Muscle layer of duodenum (tissue), 2 donors: ENCODE results near the gene C13orf46.

Experiments
- H3K27ac ChIP-seq: one replicate; pipeline ENCODE4 v1.7.0; 2013; ENCODE audit warnings: mild to moderate bottlenecking, low read length
- H3K27me3 ChIP-seq: one replicate; pipeline ENCODE4 v1.7.0; 2013; ENCODE audit warnings: low read depth, mild to moderate bottlenecking, control low read depth, low read length
- H3K36me3 ChIP-seq, 2 donors: one replicate each; pipeline ENCODE4 v1.7.0; 2013; ENCODE audit warnings: low read length in 2 of 2, control low read depth in 1 of 2, mild to moderate bottlenecking in 1 of 2; ENCODE audit not compliant: insufficient read depth in 2 of 2, control insufficient read depth in 1 of 2
- H3K4me1 ChIP-seq, 2 donors: one replicate each; pipeline ENCODE4 v1.7.0; 2013; ENCODE audit warnings: low read length in 2 of 2, mild to moderate bottlenecking in 2 of 2, control low read depth in 1 of 2, moderate library complexity in 1 of 2; ENCODE audit not compliant: insufficient read depth in 2 of 2, control insufficient read depth in 1 of 2
- H3K4me3 ChIP-seq, 2 donors: one replicate each; pipeline ENCODE4 v1.7.0; 2013; ENCODE audit warnings: low read length in 2 of 2, low read depth in 1 of 2, mild to moderate bottlenecking in 1 of 2
- H3K9me3 ChIP-seq, 2 donors: one replicate each; pipeline ENCODE4 v1.7.0; 2013; ENCODE audit warnings: low read length in 2 of 2, control low read depth in 1 of 2, mild to moderate bottlenecking in 1 of 2; ENCODE audit not compliant: control insufficient read depth in 1 of 2
- donor health status: healthy.

The C13orf46 gene

GRCh38 chr13:114008964-114009589, 35.2 kb upstream of the C13orf46 start:
- Histone ChIP-seq H3K4me3 (no peak overlapping the region), H3K27ac (no peak overlapping the region), H3K9me3 (no peaks in the 10 kb centered on the region), H3K27me3 (no peaks in the 10 kb centered on the region), H3K36me3 (peaks cover 5 to 55% of the 10 kb centered on the region in 2 donors), H3K4me1 (no peaks in the 10 kb centered on the region)

GRCh38 chr13:114007566-114007965, 33.7 kb upstream of the C13orf46 start:
- H3K9me3 ChIP-seq: no peaks in the 10 kb centered on the region
- H3K4me1 ChIP-seq: no peaks in the 10 kb centered on the region
- H3K27me3 ChIP-seq: no peaks in the 10 kb centered on the region
- peaks cover 5 to 55% of the 10 kb centered on the region in 2 donors for H3K36me3 ChIP-seq
- H3K27ac ChIP-seq: no peak overlapping the region
- no peak overlapping the region for H3K4me3 ChIP-seq

- no peaks in the 10 kb centered on the region for H3K27me3 ChIP-seq
- no peak overlapping the region for H3K4me3 ChIP-seq
- H3K36me3 ChIP-seq: peaks cover 5 to 43% of the 10 kb centered on the region in 2 donors
- H3K9me3 ChIP-seq: no peaks in the 10 kb centered on the region
- H3K27ac ChIP-seq: no peak overlapping the region
- no peaks in the 10 kb centered on the region for H3K4me1 ChIP-seq
These were observed 31.4 kb upstream of the C13orf46 start for GRCh38 chr13:114005206-114005724.

- no peak overlapping the region for H3K27ac ChIP-seq
- no peaks in the 10 kb centered on the region for H3K9me3 ChIP-seq
- no peaks in the 10 kb centered on the region for H3K27me3 ChIP-seq
- H3K36me3 ChIP-seq: peaks cover 5 to 39% of the 10 kb centered on the region in 2 donors
- H3K4me1 ChIP-seq: no peaks in the 10 kb centered on the region
- H3K4me3 ChIP-seq: no peak overlapping the region
These were observed 30.7 kb upstream of the C13orf46 start for GRCh38 chr13:114004420-114005205.

GRCh38 chr13:114002771-114003321, 29.0 kb upstream of the C13orf46 start:
- H3K9me3 ChIP-seq: no peaks in the 10 kb centered on the region
- H3K27ac ChIP-seq: no peak overlapping the region
- H3K27me3 ChIP-seq: no peaks in the 10 kb centered on the region
- H3K4me1 ChIP-seq: peaks cover 0 to 4% of the 10 kb centered on the region in 2 donors
- peaks cover 0 to 47% of the 10 kb centered on the region in 2 donors for H3K36me3 ChIP-seq
- H3K4me3 ChIP-seq: no peak overlapping the region

DNA sequence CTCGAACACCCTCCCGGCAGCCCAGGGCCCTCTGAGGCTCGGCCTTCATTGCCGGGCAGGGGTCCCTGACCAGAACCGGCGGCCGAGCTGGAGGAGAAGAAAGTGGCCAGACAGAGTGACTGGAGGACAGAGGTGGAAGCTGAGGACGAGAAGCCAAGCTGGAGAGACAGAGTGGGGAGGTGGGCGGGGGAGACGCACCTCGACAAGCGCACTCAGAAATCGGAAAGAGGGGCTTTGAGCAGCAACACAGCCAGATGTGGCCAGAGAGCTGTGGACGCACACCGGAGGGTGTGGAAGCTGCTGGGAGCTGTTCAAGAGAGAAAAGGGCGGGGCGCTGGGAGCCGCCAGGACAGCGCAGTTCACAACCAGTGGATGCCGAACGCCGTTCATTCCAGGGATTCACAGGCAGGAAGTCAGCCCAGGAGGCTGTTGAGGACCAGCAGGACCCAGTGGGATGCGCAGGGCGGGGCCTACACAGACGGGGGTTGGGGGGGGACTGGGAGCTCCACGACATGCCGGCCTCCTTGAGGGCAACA, 28.2 kb upstream of the C13orf46 start:
- no peak overlapping the region for H3K27ac ChIP-seq
- H3K4me3 ChIP-seq: no peak overlapping the region
- H3K9me3 ChIP-seq: no peaks in the 10 kb centered on the region
- H3K27me3 ChIP-seq: no peaks in the 10 kb centered on the region
- peaks cover 0 to 4% of the 10 kb centered on the region in 2 donors for H3K4me1 ChIP-seq
- H3K36me3 ChIP-seq: peaks cover 0 to 48% of the 10 kb centered on the region in 2 donors

GRCh38 chr13:114001331-114002008, 27.6 kb upstream of the C13orf46 start:
- H3K9me3 ChIP-seq: no peaks in the 10 kb centered on the region
- H3K27me3 ChIP-seq: no peaks in the 10 kb centered on the region
- H3K4me3 ChIP-seq: no peak overlapping the region
- H3K36me3 ChIP-seq: peaks cover 0 to 54% of the 10 kb centered on the region in 2 donors
- no peak overlapping the region for H3K27ac ChIP-seq
- H3K4me1 ChIP-seq: peaks cover 0 to 4% of the 10 kb centered on the region in 2 donors

GRCh38 chr13:114000151-114001040, 26.5 kb upstream of the C13orf46 start:
- H3K27ac ChIP-seq: no peak overlapping the region
- peaks cover 0 to 4% of the 10 kb centered on the region in 2 donors for H3K4me1 ChIP-seq
- H3K9me3 ChIP-seq: no peaks in the 10 kb centered on the region
- no peaks in the 10 kb centered on the region for H3K27me3 ChIP-seq
- no peak overlapping the region for H3K4me3 ChIP-seq
- H3K36me3 ChIP-seq: peaks cover 0 to 60% of the 10 kb centered on the region in 2 donors

DNA sequence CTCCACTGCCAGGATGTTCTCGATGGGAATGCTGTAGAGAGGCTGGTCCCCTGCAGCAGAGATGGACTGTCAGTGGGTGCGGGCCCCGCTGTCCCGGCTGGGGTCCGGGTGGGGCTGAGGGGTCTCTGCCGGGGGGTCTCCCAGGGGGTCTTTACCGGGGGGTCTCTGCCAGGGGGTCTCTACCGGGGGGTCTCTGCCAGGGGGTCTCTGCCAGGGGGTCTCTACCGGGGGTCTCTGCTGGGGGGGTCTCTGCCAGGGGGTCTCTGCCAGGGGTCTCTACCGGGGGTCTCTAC, 25.7 kb upstream of the C13orf46 start:
- Histone ChIP-seq H3K9me3 (no peaks in the 10 kb centered on the region), H3K36me3 (peaks cover 0 to 63% of the 10 kb centered on the region in 2 donors), H3K27ac (no peak overlapping the region), H3K4me3 (no peak overlapping the region), H3K4me1 (peaks cover 0 to 4% of the 10 kb centered on the region in 2 donors), H3K27me3 (no peaks in the 10 kb centered on the region)

- Histone ChIP-seq H3K36me3 (peaks cover 0 to 62% of the 10 kb centered on the region in 2 donors), H3K27ac (no peak overlapping the region), H3K9me3 (no peaks in the 10 kb centered on the region), H3K27me3 (no peaks in the 10 kb centered on the region), H3K4me1 (peaks cover 0 to 4% of the 10 kb centered on the region in 2 donors), H3K4me3 (no peak overlapping the region)
These were observed 25.1 kb upstream of the C13orf46 start for GRCh38 chr13:113998781-113999617.
